Activated CD4-positive, CD25-positive, alpha-beta regulatory T cell treated with anti-CD3 and anti-CD28 coated beads, Interleukin-2, amount 50 U/mL, for 72 hours (primary cell): ENCODE results near the gene ZNF396.

Experiments
- DNase-seq: peaks from one replicate; pipeline ENCODE4 v3.0.0; 2021

ZNF396 gene

DNA sequence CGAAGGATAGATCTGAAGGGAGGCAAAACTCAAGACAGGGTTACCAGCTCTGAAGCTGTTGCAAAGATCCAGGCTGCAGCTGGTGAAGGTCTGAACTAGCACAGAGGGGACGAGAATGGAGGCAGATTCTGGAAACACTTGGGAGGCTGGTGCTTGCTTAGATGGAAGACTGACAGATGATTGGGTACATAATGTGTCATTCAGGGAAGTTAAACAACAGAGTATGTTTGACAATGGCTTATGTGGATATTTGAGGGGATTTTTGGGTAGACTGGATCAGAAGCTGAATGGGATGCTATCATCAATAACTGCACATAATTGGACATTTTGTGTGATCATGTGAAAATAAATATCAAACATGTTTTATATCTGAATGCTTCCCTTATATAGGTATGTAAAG lies 2.3 kb upstream of the ZNF396 start:
- DNase-seq = no peak

DNA sequence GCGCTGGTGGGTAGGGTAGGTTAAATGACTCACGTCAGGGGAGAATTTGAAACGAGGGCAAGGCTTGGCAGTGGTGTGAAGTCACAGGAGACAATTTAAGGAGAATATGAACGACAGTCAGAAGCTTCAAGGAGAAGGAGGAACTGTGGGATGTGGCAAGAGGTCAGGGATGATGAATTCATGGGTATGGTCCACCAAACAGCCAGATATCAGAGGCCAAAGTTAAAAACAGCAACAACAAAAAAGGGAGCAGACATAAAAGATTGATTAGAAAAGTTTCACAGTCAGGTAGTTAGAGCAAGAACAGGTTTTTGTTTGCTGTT lies 1.4 kb upstream of the ZNF396 start:
- DNase-seq = no peak

DNA sequence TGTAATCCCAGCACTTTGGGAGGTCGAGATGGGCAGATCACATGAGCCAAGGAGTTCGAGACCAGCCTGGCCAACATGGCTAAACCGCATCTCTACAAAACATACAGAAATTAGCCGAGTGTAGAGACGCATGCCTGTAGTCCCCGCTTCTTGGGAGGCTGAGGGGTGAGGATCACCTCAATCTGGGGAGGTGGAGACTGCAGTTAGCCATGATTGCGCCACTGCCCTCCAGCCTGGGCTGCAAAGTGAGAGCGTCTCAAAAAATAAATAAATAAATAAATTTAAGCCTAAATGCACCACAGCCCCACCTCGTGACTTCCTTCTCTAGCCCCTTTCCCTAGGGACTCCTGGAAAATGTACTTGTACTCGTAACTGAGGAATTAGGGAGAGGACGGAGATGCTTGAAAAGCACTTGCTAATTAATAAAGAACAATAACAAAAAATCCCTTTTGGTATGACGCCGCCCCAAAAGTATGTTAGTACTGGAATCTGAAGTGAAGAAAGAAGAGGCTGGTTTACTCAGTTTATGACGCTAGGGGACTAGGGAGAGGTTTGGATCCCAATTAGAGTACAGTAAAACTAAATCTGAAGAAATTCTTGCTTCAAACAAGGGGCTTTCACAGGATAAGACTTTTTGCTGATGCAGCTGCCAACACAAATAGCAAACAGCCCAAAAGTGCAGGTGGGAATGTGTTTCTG lies 887 bp upstream of the ZNF396 start:
- DNase-seq = no peak

DNA sequence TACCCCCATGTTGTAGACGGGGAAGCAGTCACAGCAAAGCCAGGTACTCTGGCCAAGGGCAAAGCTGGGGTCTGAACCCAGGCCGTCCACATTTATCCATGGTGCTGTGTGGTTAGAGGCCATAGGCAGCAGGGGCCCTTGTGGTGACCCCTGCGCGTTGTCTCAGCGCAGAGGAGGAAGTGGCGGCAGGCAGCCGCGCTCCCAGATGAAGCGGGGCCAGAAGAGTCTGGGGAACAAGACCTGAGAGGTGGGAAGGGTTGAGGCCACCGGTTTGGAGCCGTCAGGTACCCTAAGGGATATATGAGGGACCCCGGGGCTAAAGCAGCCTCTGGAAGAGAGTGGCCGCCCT lies 770 bp downstream of the ZNF396 start:
- peak; percentile 35 for DNase-seq

DNA sequence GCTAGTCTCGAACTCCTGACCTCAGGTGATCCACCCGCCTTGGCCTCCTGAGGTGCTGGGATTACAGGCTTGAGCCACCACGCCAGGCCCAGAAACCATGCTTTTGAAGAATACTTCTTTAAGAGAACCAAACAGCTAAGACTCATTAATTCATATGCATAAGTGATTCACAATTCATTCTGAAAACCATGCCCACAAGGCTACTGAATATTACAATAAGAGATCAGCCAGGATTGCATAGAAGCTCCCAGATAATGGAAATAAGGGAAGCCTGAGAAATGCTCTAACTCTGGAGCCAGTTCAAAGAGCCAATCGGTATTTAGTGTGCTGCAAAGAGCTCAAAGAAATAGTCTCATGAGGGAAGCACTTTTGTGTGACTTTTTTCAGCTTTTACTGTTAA lies 2.4 kb downstream of the ZNF396 start:
- no peak for DNase-seq

DNA sequence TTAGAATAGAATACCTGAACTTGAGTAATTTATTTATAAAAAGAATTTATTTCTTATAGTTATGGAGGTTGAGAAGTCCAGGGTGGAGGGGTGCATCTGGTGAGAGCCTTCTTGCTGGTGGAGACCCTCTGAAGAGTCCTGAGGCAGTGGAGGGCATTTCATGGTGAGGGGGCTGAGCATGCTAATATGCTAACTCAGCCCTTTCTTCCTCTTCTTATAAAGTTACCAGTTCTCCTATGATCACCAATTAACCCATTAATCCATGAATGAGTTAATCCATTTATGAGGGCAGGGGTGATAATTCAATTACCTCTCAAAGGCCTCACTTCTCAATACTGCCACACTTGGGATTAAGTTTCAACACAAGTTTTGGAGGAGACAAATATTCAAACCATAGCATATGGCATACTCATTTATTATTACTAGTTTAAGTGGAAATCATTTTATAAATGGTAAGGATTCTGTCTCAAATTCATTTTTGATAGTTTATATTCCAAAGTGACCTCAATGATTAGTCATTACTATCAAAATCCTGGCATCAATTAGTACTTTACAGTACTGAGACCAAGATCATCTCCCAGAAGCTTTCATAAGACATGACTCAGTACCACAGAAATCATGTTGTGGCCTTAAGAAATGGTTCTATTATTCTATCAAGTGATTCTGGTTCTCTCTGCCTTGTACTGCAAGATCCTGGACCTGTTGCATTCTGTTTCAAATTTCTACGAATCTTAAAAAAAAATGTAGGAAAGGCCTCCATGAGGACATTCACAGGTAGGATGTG lies 5.5 kb downstream of the ZNF396 start:
- no peak for DNase-seq

DNA sequence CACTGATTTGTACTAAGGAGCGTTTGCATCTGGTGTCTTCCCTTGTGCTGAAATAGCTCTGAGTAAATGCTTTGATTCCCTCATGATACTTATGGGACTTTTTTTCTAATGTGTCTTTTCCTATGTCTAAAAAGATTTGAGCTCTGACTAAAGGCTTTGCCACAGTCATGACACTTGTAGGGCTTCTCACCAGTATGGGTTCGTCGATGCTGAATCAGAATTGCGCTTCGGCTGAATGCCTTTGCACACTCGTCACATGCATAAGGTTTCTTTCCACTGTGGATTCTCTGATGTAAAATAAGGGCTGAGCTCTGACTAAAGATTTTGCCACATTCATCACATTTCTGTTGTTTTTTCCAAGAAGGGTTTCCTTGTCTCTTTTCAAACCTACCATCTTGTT lies 8.0 kb downstream of the ZNF396 start:
- no peak for DNase-seq

DNA sequence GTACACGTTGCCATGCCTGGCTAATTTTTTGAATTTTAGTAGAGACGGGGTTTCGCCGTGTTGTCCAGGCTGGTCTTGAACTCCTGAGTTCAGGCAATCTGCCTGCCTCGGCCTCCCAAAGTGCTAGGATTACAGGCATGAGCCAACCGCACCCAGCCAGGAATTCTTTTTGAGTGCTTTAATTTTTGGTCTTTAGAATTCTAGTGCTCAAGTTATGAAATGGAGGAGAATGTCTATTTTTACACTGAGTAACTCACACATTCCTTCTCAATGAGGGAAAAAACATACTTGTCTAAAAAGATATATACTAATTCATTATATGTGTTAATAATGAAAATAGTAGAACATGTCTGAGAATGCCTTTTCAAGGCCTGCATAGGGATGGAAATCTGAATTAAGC lies 8.5 kb downstream of the ZNF396 start:
- no peak for DNase-seq

DNA sequence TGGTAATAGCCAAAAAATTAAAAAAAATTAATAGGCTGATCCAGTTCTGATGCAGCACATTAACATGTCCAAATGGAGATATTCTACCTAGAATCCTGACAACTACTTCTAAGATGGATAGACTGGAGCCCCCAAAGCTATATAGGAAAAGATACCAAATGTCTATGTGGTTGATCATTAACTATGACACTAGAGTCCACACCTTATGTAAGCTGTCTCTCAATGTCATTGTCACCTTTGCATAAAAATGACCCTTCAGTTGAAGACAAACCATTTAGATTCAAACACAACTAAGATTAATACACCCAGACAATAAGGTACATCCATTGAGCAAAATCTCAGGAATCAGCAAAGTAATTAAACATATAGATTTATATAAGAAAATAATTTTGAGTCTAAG lies 14.6 kb downstream of the ZNF396 start:
- no peak for DNase-seq

DNA sequence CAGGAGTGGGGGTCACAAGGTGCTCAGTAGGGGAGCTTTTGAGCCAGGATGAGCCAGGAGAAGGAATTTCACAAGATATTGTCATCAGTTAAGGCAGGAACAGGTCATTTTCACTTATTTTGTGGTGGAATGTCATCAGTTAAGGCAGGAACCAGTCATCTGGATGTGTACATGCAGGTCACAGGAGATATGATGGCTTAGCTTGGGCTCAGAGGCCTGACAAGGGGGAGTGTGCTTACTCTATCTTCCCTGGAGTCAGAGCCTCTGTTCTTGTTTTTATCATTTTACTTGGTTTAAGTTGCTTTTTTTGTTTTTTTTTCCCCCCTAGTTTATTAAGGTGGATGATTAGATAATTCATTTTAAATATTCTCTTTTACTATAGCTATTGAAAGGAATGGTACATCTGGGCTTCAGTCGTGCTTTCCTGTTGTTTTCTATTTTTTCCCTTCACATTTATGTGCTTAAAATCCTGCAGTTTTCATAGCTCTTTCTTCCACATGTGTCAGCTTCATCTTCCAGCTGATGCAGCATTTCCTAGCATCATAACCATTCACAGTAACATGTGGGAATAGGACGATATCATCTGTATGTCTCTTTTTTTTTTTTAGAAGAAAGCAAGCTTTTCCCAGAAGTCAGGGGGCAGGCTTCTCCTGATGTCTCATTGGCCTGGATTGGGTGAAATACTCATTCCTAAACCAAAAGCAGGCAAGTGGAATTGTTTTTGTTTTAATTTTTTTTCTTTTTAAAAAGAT lies 15.4 kb downstream of the ZNF396 start:
- DNase-seq = no peak

DNA sequence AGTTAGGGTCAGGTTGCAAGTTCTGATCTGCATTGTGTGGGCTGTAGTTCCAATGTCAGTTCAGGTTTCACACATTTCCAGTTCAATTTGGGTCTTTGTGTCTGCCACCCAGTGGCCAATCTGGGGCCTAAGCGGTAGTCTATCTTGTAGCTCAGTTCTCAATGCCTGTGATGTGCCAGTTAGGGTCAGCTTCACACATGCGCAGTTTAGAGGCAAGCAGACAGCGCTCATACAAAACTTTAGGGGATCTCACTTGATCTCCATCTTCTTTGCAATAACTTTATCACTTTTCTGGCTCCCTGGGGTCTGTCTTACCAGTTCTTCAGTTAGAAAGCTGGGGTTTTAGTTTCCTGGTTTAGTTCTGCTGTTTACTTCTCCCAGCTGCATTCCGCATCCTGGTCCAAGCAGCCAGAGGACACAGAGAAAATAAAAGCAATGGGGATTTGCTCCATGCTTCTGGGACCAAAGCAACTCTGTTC lies 22.0 kb downstream of the ZNF396 start:
- no peak for DNase-seq

DNA sequence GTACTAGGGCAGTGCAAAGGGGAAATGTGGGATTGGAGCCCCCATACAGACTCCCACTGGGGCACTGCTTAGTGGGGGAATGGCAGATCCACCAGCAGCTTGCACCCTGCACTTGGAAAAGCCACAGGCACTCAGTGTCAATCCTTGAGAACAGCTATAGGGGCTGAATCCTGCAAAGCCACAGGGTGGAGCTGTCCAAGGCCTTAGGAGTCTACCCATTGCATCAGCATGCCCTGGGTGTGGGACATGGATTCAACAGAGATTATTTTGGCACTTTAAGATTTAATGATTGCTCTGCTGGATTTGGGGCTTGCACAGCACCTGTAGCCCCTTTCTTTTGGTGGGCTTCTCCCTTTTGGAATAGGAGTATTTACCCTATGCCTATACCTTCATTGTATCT lies 24.4 kb downstream of the ZNF396 start:
- DNase-seq = no peak

DNA sequence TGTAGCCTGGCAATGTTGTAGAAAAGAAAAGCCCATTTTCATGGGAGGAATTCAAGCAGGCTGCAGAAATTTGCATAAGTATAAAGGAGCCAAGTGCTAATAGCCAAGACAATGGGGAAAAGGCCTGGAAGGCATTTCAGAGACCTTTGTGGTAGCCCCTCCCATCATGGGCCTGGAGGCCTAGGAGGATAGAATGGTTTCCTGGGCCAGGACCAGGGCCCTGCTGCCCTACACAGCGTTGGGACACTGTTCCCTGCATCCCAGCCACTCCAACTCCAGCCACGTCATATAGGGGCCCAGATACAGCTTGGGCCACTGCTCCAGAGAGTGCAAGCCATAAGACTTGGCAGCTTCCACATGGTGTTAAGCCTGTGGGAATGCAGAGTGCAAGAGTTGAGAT lies 24.9 kb downstream of the ZNF396 start:
- no peak for DNase-seq

DNA sequence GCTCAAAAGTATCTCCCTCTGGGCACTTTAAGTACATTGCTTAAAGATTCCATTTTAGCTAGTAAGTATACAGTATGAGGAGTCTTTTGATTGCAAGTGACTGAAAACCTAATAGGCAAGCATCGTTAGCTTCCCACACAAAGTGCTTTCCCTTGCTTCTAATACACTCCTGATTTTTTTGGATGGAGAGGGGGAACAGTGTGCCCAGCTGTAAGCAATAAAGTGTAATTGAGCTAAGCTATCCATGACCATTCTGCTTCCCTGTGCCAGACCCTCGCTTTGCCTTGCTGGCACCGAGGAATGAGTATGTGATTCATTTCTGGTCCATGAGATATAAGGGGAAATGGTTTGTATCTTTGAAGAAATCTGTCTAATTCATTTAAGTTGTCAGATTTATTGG lies 29.1 kb downstream of the ZNF396 start:
- DNase-seq = no peak

DNA sequence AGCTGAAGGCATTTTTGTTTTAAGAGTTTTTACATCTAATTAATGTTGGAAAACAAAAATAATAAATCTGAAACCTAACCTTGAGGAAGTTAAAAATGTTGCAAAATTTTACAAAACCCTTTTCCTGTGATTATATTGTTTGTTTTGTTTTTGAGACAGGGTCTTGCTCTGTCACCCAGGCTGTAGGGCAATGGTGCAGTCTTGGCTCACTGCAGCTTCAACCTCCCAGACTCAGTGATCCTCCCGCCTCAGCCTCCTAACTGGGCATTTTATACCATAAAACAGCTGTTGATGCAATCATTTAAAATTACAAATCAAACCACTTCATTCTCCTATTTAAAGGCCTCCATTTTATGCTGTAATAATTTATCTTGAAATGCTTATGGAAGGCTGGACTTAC lies 31.2 kb downstream of the ZNF396 start:
- no peak for DNase-seq

DNA sequence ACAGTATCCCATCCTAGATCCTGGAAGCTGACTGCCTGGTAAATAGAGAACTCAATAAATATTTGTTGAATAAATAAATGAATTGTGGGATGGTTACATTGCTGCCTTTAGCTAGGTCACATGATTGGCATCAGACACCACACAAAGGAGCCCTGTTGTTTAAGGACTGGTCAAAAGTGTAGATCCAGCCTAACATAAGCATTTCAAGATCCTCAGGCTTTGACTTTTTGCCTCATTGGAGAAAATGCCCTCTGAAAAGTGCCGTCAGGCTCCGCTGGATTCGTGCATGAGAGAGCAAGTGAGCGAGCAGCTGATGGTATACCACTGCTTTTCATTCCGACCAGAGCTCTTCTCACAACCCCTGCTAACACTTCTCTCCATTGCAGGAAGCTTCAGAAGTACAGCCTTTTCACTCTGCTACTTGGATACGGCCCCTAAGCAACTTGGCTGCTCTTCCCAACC lies 31.6 kb downstream of the ZNF396 start:
- no peak for DNase-seq

DNA sequence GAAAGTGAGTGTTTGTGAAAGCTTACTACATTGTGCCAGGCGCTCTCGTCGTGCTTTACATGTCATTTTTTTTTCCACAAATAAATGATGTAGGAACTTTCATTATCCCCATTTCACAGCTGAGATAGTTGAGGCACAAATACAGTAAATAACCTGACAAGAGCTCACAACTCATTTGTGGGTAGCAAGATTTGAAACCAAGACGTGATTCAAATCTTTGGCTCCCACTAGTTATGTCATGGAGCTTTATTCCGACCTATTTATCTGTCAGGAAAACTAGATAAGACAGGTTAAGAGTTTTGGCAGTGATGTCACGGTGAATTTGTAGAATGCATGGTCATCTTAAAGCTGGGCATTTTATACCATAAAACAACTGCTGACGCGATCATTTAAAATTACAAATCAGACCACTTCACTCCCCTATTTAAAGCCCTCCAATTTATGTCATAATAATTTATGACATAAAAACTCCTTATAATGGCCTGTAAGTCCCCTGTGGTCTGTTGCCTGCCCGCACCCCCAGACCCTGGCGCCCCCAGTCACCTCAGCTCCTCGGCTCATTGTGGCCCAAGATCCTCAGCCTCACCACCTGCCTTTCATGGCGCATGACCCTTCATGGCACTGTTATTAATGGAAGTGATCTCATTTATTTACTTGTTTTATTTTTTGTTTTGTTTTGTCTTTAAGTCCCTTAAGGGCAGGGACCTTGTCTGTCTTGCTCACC lies 32.2 kb downstream of the ZNF396 start:
- no peak for DNase-seq

DNA sequence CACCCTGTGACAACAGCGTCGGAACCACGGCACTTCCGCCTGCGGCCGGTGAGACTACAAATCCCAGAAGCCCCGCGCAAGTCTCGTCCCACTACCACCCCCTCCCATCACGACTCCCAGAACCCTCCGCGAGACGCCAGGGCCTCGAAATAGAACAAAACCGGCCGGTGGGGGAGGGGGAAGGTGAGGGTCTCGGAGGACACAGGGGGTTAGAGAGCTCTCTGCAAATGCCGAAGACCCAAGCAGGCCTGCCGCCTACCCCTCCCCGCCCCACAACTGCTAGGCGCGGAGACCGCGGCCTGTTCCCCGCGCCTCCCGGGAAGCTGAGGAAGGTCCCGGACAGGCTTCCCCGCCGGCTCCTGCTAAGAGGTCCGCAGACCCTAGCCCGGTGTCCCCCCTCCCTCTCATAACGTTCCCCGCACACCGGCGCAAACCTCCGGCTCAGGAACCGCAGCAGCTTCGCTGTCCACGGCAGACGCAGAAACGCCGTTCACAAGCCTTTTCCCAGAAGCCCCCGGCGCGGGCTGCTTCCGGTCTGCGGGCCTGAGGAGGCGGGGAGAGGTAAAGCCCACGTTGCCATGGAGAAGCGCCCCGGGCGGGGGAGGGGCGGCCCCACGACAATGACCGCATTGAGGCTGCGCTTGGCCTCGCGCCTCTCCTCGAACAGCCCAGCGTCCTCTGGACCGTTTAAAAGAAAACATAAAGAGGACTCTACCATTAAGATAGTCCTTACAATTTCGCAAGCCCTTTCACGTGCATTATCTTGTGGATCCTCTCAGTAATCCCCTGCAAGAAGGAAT lies 33.0 kb downstream of the ZNF396 start, which contains the start of gene ZNF24:
ZNF24 (minus strand) TSS at position 485 of the 800 bp plus-strand sequence. CDS start 3,770 bp downstream, outside the sequence.
- peak; percentile 95 for DNase-seq

DNA sequence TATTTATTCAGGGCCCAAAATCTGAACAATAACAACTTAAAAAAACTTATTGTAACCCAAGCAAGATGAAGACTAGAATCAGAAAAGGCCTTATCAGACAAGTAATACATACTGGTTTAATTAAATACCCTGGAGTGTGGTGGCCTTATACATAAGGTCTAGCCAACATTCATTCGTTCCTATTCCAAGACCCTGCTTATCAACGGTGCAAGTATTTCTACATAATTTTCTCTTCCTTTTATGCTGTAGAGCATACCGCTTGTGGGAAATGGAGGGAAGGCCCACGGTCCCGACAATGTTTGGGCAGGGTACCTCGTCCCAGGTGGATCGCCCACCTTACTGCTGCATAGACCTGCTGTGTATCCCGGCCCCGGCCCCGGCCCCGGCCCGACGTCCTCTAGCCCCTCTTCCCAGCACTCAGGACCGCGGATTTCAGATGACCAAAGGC lies 33.6 kb downstream of the ZNF396 start:
- no peak for DNase-seq

DNA sequence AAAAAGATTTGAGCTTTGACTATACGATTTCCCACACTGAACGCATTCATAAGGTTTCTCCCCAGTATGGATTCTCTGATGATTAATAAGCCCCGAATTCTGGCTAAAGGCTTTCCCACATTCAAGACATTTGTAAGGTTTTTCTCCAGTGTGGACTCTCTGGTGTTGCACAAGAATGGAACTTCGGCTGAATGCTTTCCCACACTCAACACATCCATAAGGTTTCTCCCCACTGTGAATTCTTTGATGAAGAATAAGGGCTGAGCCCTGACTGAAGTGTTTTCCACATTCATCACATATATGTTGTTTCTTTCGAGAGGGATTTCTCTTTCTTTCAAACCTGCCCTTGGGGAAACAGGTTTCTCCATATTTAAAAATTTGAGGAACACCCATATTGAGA lies 39.9 kb downstream of the ZNF396 start:
- DNase-seq = no peak

DNA sequence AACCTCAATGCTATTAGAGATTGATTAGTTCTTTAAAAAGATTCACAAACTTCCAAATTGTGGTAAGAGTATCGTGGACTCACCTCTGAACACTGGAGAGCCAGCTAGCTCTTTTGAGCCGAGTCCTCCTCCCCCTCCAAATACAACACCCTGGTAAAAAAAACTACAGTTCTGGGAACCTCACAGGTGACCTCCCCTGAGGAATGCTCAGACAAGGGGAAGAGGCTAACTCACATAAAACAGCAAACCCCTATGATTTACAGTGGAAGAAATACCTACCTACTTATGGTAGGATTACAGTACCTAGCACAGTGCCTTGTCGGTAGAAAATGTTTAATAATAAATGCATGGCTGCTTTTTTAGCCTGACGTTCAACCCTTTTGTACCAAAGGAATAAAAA lies 41.3 kb downstream of the ZNF396 start:
- no peak for DNase-seq

DNA sequence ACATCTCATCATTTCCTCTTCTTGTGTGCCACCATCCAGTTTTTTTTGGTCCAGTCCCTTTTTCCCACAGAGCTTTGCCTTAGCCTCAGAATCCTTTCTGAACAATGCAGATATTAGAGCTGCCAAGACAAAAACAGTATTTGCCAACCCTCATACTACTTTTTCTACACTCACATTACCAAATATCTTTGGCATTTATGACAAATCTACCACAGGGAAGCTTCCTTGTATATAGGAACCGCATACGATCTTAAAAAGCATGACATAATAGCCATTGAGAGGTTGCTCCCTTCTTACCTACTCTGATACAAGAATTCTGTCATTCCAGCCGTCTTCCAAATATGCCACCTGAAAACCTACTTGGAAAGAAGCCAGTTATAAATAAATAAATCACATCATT lies 42.3 kb downstream of the ZNF396 start:
- no peak for DNase-seq
